ENCODE measurements around the gene AAMP.
"Not testable (repeated sequence)": the region's sequence is repeated elsewhere in the genome, so short reads cannot be mapped to it uniquely, and the experiment has no call there.

Gene AAMP

DNA sequence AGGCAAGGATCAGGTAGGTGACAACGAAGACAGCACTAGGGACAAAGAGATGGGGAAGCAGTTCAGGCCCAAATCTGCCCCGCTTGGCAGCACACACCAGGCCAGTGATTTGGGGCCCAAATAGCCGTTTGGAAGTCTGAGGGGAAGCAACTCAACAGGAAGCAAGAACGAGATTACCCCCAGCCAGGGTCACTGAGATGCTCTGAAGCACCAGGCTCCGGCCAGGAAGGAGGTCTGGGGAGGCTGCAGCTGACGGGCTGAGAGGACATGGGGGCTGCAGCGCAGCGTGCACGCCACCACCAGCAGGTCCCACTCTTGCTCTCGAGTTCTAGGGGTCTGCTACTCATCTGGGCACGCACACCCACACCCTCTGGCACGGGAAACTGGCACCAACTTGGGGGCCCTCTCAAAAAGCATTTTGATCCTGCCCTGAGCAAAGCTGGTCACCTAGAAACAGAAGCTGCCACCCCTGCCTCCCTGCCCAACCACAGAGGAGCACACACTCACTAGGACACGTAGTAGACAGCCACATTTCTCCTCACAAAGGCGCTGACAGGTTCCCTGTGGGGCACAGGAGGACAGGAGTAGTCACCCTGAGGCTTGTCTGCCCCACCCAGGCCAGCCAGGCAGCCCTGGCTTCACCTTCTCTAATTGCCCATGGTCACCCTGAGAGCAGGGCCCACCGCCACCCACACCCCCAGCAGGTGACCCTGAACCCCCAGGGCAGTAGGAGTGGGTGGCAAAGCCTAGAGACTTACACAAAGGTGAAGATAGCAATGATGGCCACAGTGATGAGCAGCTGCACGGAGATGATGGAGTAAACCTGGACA, 8.8 kb upstream of the AAMP start:
- Histone ChIP-seq H3K4me3 (ENCODE audit: low read depth, low read length) (no peak overlapping the region), H3K9me3 (ENCODE audit: control insufficient read depth, insufficient read depth, low read length) (no peaks in the 10 kb centered on the region), H3K27me3 (ENCODE audit: control insufficient read depth, insufficient read depth, low read length) (no peaks in the 10 kb centered on the region), H3K9ac (ENCODE audit: low read depth, low read length) (no peak overlapping the region), H3K36me3 (ENCODE audit: control insufficient read depth, insufficient read depth, low read length) (peaks cover 37% of the 10 kb centered on the region), H3K4me1 (ENCODE audit: control insufficient read depth, insufficient read depth, low read length) (no peaks in the 10 kb centered on the region)

DNA sequence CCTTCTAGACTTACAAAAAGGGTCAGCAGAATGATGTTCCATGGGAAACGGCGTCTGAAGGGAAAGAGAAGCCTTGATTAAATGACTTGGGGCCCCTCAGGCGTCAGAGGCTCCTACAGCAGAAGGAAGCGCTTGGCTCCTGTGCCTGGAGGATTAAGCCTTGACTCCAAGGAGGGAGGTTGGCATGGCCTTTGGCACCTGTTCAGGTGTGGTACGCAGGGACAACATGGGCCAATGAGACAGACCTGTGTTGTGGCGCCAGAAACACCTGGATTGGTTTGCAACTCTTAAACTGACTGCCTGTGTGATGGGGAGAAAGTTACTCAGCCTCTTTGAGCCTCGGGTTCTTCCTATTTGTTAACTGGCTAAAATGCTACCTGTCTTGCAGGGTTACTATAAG, 8.0 kb upstream of the AAMP start:
- no peak overlapping the region for H3K4me3 ChIP-seq (ENCODE audit: low read depth, low read length)
- no peaks in the 10 kb centered on the region for H3K9me3 ChIP-seq (ENCODE audit: control insufficient read depth, insufficient read depth, low read length)
- H3K36me3 ChIP-seq (ENCODE audit: control insufficient read depth, insufficient read depth, low read length): peaks cover 40% of the 10 kb centered on the region
- no peak overlapping the region for H3K9ac ChIP-seq (ENCODE audit: low read depth, low read length)
- H3K27me3 ChIP-seq (ENCODE audit: control insufficient read depth, insufficient read depth, low read length): no peaks in the 10 kb centered on the region
- H3K4me1 ChIP-seq (ENCODE audit: control insufficient read depth, insufficient read depth, low read length): no peaks in the 10 kb centered on the region

DNA sequence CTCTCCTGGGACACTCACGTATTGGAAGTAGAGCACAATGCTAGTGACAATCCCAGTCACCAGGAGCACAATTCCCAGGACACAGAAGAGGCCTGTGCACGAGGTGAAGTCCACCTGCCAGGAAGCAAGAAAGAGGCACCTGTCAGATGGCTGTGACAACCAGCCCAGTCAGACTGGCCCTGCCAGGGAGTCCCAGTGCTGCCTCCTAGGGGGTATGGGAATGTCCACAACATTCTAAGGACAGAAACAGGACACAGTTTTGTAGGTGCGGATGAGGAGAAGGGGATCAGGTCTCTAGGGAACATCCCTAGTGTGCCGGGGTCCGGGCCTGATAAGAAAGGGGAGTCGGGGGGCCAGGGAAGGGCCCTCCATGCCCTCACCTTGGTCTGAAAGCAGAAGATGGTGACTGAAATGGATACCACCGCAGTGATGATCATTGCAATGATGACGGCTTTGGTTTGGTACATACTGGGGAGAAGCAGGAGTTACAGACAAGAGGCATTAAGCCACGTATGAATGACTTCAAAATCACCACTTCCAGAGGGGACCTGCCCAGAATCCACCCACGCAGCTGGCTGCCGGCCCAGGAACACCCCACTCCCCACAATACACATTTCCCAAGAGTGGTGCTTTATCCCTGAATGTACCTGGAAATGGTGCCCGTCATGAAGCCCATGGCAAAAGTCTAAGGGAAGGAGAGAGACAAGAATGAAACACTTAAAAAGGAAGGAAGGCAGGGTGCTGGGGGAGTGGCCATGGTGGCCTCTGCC, 7.2 kb upstream of the AAMP start:
- H3K4me1 ChIP-seq (ENCODE audit: control insufficient read depth, insufficient read depth, low read length): no peaks in the 10 kb centered on the region
- no peaks in the 10 kb centered on the region for H3K27me3 ChIP-seq (ENCODE audit: control insufficient read depth, insufficient read depth, low read length)
- no peak overlapping the region for H3K9ac ChIP-seq (ENCODE audit: low read depth, low read length)
- no peaks in the 10 kb centered on the region for H3K9me3 ChIP-seq (ENCODE audit: control insufficient read depth, insufficient read depth, low read length)
- peaks cover 40% of the 10 kb centered on the region for H3K36me3 ChIP-seq (ENCODE audit: control insufficient read depth, insufficient read depth, low read length)
- no peak overlapping the region for H3K4me3 ChIP-seq (ENCODE audit: low read depth, low read length)

DNA sequence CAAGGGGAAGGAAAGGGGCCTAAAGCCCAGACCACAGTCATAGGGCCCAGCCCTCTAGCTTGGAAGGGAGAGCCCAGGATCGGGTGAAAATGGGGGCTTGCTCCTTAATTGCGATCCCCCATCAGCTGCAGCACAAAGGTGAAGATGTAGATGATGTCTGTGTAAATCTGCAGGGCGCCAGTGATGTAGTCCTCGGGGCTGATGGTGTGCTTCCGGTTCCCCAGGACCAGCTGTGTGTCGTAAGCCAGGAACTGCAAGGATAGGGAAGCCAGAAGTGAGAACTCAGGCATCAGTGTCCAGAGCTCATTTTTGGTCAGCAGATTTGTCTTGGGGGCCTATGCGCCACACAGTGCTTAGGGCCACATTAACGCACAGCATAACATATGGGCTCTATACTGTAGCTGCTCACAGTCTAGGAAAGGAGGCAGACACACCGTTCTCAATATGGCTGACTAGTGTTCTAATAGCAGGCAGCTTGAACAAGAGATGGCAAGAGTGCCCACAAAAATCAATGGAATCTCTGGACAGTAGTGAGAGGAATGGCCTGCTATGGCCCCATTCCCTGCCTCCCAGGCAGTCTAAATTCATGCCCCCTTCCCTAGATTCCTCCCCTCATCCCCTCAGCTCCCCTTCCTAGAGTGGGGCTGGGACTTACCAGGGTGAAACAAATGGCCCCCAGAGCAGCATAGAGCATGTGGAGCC, 5.6 kb upstream of the AAMP start:
- Histone ChIP-seq H3K9ac (ENCODE audit: low read depth, low read length) (peak overlapping the region; percentile 24), H3K4me3 (ENCODE audit: low read depth, low read length) (no peak overlapping the region), H3K36me3 (ENCODE audit: control insufficient read depth, insufficient read depth, low read length) (peaks cover 40% of the 10 kb centered on the region), H3K9me3 (ENCODE audit: control insufficient read depth, insufficient read depth, low read length) (no peaks in the 10 kb centered on the region), H3K4me1 (ENCODE audit: control insufficient read depth, insufficient read depth, low read length) (no peaks in the 10 kb centered on the region), H3K27me3 (ENCODE audit: control insufficient read depth, insufficient read depth, low read length) (no peaks in the 10 kb centered on the region)

DNA sequence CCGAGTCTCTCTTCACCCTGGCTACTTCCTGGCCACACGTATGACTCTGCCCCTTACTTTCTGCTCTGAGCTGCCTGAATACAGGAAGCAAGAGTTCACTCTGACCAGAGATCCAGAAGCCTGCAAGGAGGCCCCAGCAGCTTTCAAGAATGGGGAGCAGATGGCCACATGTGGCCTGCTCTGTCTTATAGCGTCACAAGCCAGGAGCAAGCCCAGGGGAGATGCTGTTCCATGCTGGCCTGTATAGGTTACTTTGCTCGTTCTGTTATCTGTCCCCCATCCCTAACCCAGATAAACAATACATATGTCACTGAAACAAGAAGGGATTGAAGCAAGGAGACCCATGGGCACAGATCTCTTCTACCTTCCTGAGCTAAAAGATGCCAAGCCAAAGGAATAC, 4.6 kb upstream of the AAMP start:
- Histone ChIP-seq H3K9ac (ENCODE audit: low read depth, low read length) (no peak overlapping the region), H3K4me1 (ENCODE audit: control insufficient read depth, insufficient read depth, low read length) (no peaks in the 10 kb centered on the region), H3K36me3 (ENCODE audit: control insufficient read depth, insufficient read depth, low read length) (peaks cover 40% of the 10 kb centered on the region), H3K9me3 (ENCODE audit: control insufficient read depth, insufficient read depth, low read length) (no peaks in the 10 kb centered on the region), H3K27me3 (ENCODE audit: control insufficient read depth, insufficient read depth, low read length) (no peaks in the 10 kb centered on the region), H3K4me3 (ENCODE audit: low read depth, low read length) (no peak overlapping the region)

DNA sequence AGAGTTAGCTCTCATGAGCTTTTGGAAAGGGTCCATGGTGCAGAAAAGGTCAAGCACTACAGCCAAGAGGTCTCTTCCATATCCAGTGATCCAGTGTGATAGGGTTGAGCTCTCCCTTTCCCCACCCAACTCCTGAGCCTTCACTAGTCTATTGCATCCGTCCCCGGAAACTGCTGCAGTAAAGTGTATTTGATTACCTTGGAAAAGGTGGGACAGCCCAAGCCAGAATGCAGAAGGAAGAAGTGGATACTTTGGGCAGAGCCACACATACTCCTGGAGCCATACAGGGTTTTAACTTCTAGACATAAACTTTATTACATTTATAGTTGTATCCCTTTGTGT, 3.9 kb upstream of the AAMP start:
- Histone ChIP-seq H3K4me3 (ENCODE audit: low read depth, low read length) (no peak overlapping the region), H3K9me3 (ENCODE audit: control insufficient read depth, insufficient read depth, low read length) (no peaks in the 10 kb centered on the region), H3K36me3 (ENCODE audit: control insufficient read depth, insufficient read depth, low read length) (peaks cover 36% of the 10 kb centered on the region), H3K27me3 (ENCODE audit: control insufficient read depth, insufficient read depth, low read length) (no peaks in the 10 kb centered on the region), H3K4me1 (ENCODE audit: control insufficient read depth, insufficient read depth, low read length) (peaks cover 3% of the 10 kb centered on the region), H3K9ac (ENCODE audit: low read depth, low read length) (no peak overlapping the region)

DNA sequence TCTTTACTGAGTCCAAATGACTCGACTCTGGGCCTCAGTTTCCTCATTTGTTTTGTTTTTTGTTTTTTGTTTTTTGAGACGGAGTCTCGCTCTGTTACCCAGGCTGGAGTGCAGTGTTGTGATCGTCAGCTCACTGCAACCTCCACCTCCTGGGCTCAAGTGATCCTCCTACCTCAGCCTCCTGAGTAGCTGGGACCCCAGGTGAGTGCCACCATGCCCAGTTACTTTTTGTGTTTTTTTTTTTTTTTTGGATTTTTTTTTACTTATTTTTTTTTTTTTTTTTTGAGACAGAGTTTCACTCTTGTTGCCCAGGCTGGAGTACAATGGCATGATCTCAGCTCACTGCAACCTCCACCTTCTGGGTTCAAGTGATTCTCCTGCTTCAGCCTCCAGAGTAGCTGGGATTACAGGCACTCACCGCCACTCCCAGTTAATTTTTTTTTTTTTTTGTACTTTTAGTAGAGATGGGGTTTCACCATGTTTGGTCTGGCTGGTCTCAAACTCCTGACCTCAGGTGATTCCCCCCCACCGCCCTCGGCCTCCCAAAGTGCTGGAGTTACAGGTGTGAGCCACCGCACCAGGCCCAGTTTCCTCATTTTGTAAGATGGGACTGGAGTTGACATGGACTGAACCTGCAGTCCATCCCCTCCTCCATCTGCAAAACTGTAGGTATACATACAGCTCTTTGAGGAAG, 3.4 kb upstream of the AAMP start:
- H3K4me1 ChIP-seq (ENCODE audit: control insufficient read depth, insufficient read depth, low read length); H3K27me3 ChIP-seq (ENCODE audit: control insufficient read depth, insufficient read depth, low read length); H3K9me3 ChIP-seq (ENCODE audit: control insufficient read depth, insufficient read depth, low read length); H3K4me3 ChIP-seq (ENCODE audit: low read depth, low read length); H3K9ac ChIP-seq (ENCODE audit: low read depth, low read length): not testable (repeated sequence)
- peaks cover 32% of the 10 kb centered on the region for H3K36me3 ChIP-seq (ENCODE audit: control insufficient read depth, insufficient read depth, low read length)

DNA sequence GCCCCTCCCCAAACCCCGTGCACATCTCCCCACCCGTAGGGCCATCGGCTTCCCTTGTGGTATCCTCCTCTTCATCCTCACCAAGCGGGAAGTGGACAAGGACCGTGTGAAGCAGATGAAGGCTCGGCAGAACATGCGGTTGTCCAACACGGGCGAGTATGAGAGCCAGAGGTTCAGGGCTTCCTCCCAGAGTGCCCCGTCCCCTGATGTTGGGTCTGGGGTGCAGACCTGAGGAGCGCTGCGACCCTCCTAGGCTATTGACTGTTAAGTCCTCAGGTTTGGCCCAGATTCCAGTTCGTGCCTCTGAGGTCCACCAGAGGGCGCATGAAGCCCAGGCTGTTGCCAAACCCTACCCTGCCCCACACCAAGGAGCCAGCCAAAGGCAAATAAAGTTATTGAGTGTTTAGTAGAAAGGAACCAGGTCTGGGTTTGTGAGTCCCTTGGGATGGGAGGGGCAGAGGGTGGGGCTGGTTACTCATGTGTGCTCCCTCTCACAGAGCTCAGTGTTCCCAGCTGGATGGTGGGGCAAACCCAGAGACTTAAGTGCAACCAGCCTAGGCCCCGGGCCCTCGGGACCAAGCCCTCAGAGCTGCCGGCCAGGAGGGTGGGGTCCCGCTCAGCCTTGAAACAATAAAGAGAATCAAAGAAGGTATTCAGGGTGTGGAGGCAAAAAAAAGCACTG, 2.7 kb upstream of the AAMP start:
- Histone ChIP-seq H3K9me3 (ENCODE audit: control insufficient read depth, insufficient read depth, low read length) (no peaks in the 10 kb centered on the region), H3K27me3 (ENCODE audit: control insufficient read depth, insufficient read depth, low read length) (no peaks in the 10 kb centered on the region), H3K9ac (ENCODE audit: low read depth, low read length) (no peak overlapping the region), H3K4me3 (ENCODE audit: low read depth, low read length) (no peak overlapping the region), H3K4me1 (ENCODE audit: control insufficient read depth, insufficient read depth, low read length) (peaks cover 3% of the 10 kb centered on the region), H3K36me3 (ENCODE audit: control insufficient read depth, insufficient read depth, low read length) (peaks cover 33% of the 10 kb centered on the region)

DNA sequence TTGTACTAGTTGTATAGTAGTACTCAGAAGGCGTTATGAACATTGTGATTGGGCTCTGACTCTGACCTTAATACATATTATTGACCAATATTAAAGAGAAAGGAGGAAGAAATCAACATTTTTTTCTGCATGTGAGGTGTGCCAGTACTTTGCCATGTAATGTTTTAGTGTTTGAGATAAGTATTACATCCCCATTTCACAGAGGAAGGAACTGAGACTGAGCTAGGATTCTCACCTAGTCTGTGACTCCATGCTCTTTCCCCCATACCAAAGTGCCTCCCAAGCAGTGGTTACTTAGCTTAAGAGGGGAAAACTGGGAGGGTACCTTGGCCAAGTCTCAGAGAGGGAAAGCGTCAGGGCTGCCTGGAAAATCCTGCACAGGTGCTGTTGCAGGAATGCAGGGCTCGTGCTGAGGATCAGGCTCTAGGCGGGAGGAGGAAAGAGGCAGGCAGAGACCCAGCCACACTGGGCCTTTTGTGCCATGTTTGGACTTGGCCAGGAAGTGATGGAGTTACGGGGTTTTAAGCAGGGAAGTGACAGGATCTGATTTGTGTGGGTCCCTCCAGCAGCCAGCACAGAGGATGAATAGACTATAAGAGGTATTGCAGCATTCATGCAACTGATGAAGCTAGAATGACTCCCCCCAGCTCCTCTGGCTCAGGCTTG, 2.1 kb upstream of the AAMP start:
- Histone ChIP-seq H3K27me3 (ENCODE audit: control insufficient read depth, insufficient read depth, low read length) (no peaks in the 10 kb centered on the region), H3K4me3 (ENCODE audit: low read depth, low read length) (no peak overlapping the region), H3K36me3 (ENCODE audit: control insufficient read depth, insufficient read depth, low read length) (peaks cover 38% of the 10 kb centered on the region), H3K4me1 (ENCODE audit: control insufficient read depth, insufficient read depth, low read length) (peaks cover 3% of the 10 kb centered on the region), H3K9ac (ENCODE audit: low read depth, low read length) (no peak overlapping the region), H3K9me3 (ENCODE audit: control insufficient read depth, insufficient read depth, low read length) (no peaks in the 10 kb centered on the region)

DNA sequence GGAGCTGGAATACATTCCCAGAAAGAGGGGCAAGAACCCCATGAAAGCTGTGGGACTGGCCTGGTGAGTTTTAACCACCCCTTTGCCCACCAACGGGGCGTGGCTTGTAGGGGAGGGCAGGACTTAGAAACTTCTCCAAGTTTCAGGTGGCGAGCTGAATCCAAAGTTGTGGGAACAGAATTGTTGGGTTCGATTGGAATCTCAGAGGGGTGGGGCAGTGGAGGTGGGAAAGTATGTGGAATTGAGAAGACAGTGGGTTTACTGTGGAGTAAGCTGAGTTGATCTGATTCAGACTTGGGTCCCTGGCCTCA, 1.5 kb upstream of the AAMP start:
- Histone ChIP-seq H3K4me3 (ENCODE audit: low read depth, low read length) (peak overlapping the region; percentile 92), H3K36me3 (ENCODE audit: control insufficient read depth, insufficient read depth, low read length) (peaks cover 36% of the 10 kb centered on the region), H3K27me3 (ENCODE audit: control insufficient read depth, insufficient read depth, low read length) (no peaks in the 10 kb centered on the region), H3K9ac (ENCODE audit: low read depth, low read length) (peak overlapping the region; percentile 87), H3K9me3 (ENCODE audit: control insufficient read depth, insufficient read depth, low read length) (no peaks in the 10 kb centered on the region), H3K4me1 (ENCODE audit: control insufficient read depth, insufficient read depth, low read length) (peaks cover 3% of the 10 kb centered on the region)

All from iPS-15b (cell line).